GM21786 (cell line): ENCODE results near the gene RIN3.
A peak's percentile ranks its signal among the peaks of the same experiment; 100 is the strongest.
"Not testable (repeated sequence)": the region's sequence is repeated elsewhere in the genome, so short reads cannot be mapped to it uniquely, and the experiment has no call there.

Source experiments
- ATAC-seq: cut with Tn5 transposase; IDR thresholded peaks from one replicate; pipeline ENCODE4 v1.9.1; 2021; ENCODE audit not compliant: unreplicated experiment

RIN3 gene

GRCh38 chr14:92659765-92660561 is 146.4 kb downstream of the RIN3 start:
- ATAC-seq, result peak; percentile 49

GRCh38 chr14:92660571-92660970 is 147.0 kb downstream of the RIN3 start:
- ATAC-seq, result no peak

GRCh38 chr14:92663049-92663448 is 149.5 kb downstream of the RIN3 start:
- no peak for ATAC-seq

- no peak for ATAC-seq
Measured at GRCh38 chr14:92665661-92666110, 152.1 kb downstream of the RIN3 start.

- no peak for ATAC-seq
Measured at GRCh38 chr14:92666251-92666650, 152.7 kb downstream of the RIN3 start.

GRCh38 chr14:92668276-92668973 is 154.8 kb downstream of the RIN3 start:
- ATAC-seq, result peak; percentile 54

GRCh38 chr14:92670160-92670559 is 156.6 kb downstream of the RIN3 start:
- ATAC-seq, result no peak

GRCh38 chr14:92670643-92671366 is 157.2 kb downstream of the RIN3 start:
- no peak for ATAC-seq

- no peak for ATAC-seq
Measured at GRCh38 chr14:92673601-92674150, 160.1 kb downstream of the RIN3 start.

- no peak for ATAC-seq
Measured at GRCh38 chr14:92675421-92675820, 161.8 kb downstream of the RIN3 start.

GRCh38 chr14:92675976-92676375 is 162.4 kb downstream of the RIN3 start:
- ATAC-seq, result no peak

GRCh38 chr14:92676403-92677086 is 163.0 kb downstream of the RIN3 start:
- ATAC-seq, result no peak

- ATAC-seq, result peak; percentile 78
Measured at GRCh38 chr14:92677087-92677668, 163.6 kb downstream of the RIN3 start.

- ATAC-seq, result no peak
Measured at GRCh38 chr14:92677955-92678354, 164.4 kb downstream of the RIN3 start.

GRCh38 chr14:92678766-92679165 is 165.2 kb downstream of the RIN3 start:
- no peak for ATAC-seq

GRCh38 chr14:92679246-92679645 is 165.7 kb downstream of the RIN3 start:
- ATAC-seq, result no peak

- ATAC-seq, result not testable (repeated sequence)
Measured at GRCh38 chr14:92680330-92680729, 166.7 kb downstream of the RIN3 start.

GRCh38 chr14:92680781-92681650 is 167.4 kb downstream of the RIN3 start:
- no peak for ATAC-seq

GRCh38 chr14:92683041-92683440 is 169.5 kb downstream of the RIN3 start:
- no peak for ATAC-seq
